Measurements from ENCODE around the gene OPRM1.
A peak's percentile ranks its signal among the peaks of the same experiment; 100 is the strongest.
"Not testable (repeated sequence)": the region's sequence is repeated elsewhere in the genome, so short reads cannot be mapped to it uniquely, and the experiment has no call there.

The OPRM1 gene

GRCh38 chr6:154140743-154141142 lies 101.7 kb downstream of the OPRM1 start:
- DNase-seq (ENCODE audit: low read depth), result no peak

- DNase-seq (ENCODE audit: low read depth), result no peak
Measured at GRCh38 chr6:154143753-154144152, 104.7 kb downstream of the OPRM1 start.

DNA sequence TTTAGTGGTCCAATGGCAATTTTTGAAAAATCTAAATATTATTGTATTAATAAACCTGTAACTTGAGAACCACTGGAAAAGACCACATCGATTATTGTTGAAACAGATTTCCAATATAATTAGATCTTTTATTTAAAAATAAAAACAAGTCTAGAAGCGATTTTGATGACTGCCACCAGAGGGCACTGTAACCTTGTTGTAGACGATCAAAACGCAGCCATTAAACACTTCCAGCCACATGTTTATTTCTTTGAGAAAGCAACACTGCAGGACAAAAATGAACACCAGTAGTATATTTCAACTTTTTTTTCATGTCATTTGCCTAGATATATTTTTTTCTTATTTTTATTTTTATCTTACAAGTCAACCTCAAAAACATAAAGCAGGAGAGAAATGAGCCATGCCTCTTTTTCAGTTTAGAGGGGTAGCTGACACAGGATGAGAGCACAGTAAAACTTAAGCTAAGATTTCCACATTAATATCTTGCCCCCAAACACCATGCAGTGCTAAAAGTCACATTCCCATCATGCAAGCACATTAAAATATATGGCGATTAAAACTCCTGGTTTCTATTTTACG lies 115.4 kb downstream of the OPRM1 start:
- DNase-seq (ENCODE audit: low read depth), result peak; percentile 32

DNA sequence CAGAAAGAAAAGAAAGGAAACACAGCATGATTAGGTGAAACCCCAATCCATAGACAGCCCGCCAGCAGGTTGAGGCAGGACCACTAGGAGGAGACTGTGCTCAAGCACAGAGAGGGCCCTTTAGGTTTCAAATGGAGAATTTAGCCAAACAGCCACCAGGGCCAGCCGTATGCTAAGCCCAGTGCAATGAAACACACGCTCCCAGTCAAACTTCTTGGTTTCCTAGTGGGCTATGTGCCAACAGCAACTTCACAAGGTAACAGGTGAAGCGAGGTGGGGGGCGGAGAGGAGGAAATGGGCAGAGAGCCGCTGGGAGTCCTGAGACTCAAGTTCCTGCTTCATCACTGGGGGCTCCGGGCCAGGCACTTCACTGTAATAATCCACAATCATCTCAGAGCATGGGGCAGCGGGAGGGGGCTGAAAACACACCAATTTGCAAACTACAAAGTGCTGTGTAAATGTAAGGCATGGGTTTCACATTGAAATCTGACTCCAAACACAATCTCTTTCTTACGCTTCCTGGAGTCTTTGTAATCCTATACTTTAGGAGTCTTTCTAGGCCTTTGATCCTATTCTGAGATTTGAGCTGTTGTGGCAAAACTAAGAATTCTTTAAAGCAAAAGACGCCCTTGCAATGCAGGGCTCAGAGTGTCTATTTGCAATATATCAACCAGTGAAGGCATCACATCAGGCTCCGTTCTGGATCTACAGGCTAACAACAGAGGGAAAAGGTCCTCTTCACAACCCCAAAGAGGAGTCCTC lies 117.3 kb downstream of the OPRM1 start:
- no peak for DNase-seq (ENCODE audit: low read depth)

- no peak for DNase-seq (ENCODE audit: low read depth)
Measured at GRCh38 chr6:154157082-154157481, 118.0 kb downstream of the OPRM1 start.

DNA sequence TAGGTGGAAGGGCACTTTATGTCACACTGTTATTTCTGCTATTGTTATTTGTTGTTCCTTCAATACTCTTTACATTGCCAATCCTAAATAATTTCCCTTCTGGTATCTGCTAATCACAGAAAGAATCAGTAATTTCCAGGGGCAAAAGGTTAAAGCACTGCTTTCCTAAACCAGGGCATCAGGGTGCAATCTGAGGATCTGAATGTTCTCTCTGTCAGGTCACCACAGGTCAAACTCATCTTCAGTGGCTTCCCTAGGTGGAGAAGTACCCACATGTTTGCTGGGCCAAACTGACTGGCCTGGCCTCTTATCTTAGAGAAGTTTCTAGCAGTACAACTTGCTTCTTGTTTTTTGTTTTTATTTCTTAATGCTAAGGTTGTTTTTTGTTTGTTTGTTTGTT lies 118.7 kb downstream of the OPRM1 start:
- no peak for DNase-seq (ENCODE audit: low read depth)

- DNase-seq (ENCODE audit: low read depth), result no peak
Measured at GRCh38 chr6:154159126-154159525, 120.1 kb downstream of the OPRM1 start.

DNA sequence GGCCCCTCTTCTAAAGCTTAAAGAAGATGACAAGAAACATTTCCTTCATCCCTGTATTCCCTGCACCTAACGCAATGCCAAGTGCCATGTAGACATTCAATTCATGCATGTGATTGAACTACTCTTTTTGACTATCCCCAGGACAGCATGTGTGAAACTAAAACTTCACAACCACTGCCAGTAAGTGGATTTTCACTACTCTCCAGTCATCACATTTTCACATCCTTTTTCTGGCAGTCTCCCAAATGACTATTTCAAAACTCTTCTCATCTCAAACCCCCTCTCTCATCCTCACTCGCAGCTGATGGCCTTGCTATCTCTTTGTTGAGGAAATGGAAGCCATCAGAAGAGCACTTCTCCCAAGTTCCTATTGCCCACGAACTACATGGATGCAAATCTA lies 122.6 kb downstream of the OPRM1 start:
- DNase-seq (ENCODE audit: low read depth), result no peak

DNA sequence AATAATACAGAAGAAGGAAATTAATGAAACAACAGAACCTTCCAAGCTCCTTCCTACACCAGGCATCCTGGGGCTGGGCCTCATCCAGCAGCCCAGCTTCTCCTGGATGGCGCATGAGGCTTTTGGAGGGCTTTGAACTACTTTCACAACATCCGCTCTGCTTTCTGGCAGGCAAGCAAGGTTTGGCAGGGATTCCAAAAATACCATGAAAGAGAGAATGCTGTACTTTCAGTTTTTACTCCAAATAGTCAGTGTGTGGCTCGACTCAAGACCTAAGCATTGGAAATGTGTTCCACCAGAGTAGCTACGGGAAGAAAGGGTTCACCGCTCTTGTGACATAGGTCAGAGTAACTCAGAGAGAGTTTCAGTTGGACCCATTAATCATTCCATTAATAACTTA lies 125.4 kb downstream of the OPRM1 start:
- no peak for DNase-seq (ENCODE audit: low read depth)

- DNase-seq (ENCODE audit: low read depth), result no peak
Measured at GRCh38 chr6:154165478-154165877, 126.4 kb downstream of the OPRM1 start.

GRCh38 chr6:154166140-154166539 lies 127.1 kb downstream of the OPRM1 start:
- no peak for DNase-seq (ENCODE audit: low read depth)

GRCh38 chr6:154167126-154167525 lies 128.1 kb downstream of the OPRM1 start:
- no peak for DNase-seq (ENCODE audit: low read depth)

DNA sequence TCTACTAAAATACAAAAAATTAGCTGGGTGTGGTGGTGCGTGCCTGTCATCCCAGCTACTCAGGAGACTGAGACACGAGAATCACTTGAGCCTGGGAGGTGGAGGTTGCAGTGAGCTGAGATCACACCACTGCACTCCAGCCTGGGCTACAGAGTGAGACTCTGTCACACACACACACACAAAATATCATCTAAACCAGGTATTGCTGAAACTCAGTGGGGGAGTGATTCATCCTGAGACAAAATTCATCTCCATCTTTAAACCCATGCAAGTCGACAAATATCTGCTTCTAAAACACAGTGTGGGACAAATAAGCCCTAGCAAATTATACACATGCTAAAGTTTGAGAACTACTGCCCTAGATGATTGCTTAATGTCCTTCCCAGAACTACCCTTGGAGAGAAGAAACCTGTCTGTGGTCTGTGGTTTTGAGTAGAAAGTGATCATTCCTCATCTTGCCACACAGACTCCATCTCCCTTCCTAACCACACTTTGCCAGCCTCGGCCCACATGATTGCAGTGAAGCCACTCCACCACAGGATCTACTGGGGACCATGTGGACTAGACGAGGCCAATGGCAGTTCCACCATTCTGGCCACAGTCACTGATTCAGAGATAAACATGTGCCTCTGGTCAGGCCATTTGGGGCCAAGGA lies 130.3 kb downstream of the OPRM1 start:
- peak; percentile 76 for DNase-seq (ENCODE audit: low read depth)

DNA sequence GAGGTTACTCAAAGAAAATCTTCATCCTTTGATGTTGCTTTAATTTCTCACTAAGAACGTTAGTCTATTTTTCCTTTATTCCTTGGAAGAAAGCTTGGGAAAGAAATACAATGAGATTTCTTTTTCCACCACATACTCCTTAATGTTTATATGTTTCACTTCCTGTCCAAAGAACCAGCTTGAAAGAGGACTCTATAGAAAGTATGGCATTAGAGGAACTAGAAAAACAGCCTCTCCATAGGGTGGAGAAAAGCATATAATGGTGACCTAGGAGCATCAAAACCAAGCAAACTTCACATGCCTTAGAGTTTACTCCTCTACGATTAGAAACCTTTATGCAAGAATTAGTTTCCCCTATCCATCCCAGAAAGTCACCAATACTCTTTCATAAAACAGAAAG lies 131.1 kb downstream of the OPRM1 start:
- DNase-seq (ENCODE audit: low read depth), result no peak

- DNase-seq (ENCODE audit: low read depth), result not testable (repeated sequence)
Measured at GRCh38 chr6:154172393-154172792, 133.4 kb downstream of the OPRM1 start.

- DNase-seq (ENCODE audit: low read depth), result no peak
Measured at GRCh38 chr6:154179434-154179833, 140.4 kb downstream of the OPRM1 start.

- DNase-seq (ENCODE audit: low read depth), result no peak
Measured at GRCh38 chr6:154187203-154187602, 148.2 kb downstream of the OPRM1 start.

DNA sequence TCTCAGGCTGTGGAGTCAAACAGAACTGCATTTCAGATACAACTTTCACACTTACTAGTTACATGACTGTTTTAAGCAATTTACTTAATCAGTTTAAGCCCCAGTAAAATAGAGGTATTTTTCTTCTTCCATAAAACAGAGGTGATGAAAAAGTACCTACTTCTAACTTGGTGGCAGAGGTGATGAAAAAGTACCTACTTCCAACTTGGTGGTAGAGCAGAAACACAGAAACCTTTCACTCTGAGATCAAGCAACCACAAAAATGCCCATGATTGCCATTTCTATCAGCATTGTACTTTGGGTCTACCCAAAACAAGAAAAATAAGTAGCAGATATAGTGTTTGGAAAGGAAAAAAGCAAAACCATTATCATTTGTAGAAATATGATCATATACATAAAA lies 148.7 kb downstream of the OPRM1 start:
- DNase-seq (ENCODE audit: low read depth), result no peak

- no peak for DNase-seq (ENCODE audit: low read depth)
Measured at GRCh38 chr6:154196333-154196885, 157.4 kb downstream of the OPRM1 start.

DNA sequence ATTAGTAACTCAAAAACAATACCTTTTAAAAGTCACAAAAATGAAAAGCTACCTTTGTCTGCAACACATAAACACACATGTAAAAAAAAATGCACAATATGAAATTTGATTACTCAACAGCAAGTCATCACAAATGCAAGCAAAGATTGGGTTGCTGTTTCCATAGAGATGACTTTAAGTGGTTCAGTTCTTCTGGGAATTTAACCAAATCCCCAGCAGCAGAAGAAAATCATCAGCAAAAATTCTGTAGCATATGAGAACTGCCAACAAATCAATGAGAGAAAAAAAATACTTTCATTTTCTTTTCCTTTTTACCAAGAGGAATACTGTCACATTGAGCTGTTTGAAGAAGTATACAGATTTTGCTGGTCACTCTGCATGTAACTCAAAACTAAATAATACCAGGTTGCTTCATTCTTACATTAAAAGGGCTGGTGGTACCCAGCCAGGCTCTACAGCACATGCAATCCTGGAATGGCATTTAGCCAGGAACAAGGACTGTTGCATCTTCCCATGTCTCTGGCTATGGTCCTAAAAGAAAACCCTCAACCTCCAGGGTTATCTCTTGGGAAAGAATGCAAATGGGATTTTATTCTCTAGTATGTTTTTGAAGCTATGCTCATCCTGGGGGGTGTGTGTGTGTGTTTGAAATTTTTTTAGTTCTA lies 158.3 kb downstream of the OPRM1 start:
- DNase-seq (ENCODE audit: low read depth), result no peak

- DNase-seq (ENCODE audit: low read depth), result not testable (repeated sequence)
Measured at GRCh38 chr6:154201688-154202087, 162.6 kb downstream of the OPRM1 start.

- DNase-seq (ENCODE audit: low read depth), result no peak
Measured at GRCh38 chr6:154202339-154202738, 163.3 kb downstream of the OPRM1 start.

GRCh38 chr6:154202958-154203357 lies 163.9 kb downstream of the OPRM1 start:
- DNase-seq (ENCODE audit: low read depth), result no peak
